GM12872 (cell line): ENCODE results near the gene PAQR8.

Experiments
- CTCF ChIP-seq: IDR thresholded peaks from 3 replicates; pipeline ENCODE4 v1.5.1; 2011; ENCODE audit warnings: low read depth, mild to moderate bottlenecking, low read length, moderate library complexity; ENCODE audit not compliant: insufficient read depth

PAQR8 gene

GRCh38 chr6:52371656-52372191 lies 9.8 kb downstream of the PAQR8 start:
- no peak for TF ChIP-seq CTCF

GRCh38 chr6:52373151-52373690 lies 11.3 kb downstream of the PAQR8 start:
- TF ChIP-seq CTCF = no peak

GRCh38 chr6:52374247-52374646 lies 12.3 kb downstream of the PAQR8 start:
- no peak for TF ChIP-seq CTCF

GRCh38 chr6:52375780-52376556 lies 14.0 kb downstream of the PAQR8 start:
- TF ChIP-seq CTCF = no peak

- TF ChIP-seq CTCF = no peak
Measured at GRCh38 chr6:52376763-52377162, 14.8 kb downstream of the PAQR8 start.

- no peak for TF ChIP-seq CTCF
Measured at GRCh38 chr6:52377538-52378221, 15.7 kb downstream of the PAQR8 start.

GRCh38 chr6:52381249-52381648 lies 19.3 kb downstream of the PAQR8 start:
- no peak for TF ChIP-seq CTCF
